ENCODE data around the gene GAS2L1. TPM values are rescaled to one million over a fixed set of nuclear protein-coding genes. Genes with fewer than 3 reads are reported as not detected.
A peak's percentile ranks its signal among the peaks of the same experiment; 100 is the strongest.

The GAS2L1 gene
- total RNA-seq, 4 donors from 2014 or later, result 49.0 to 94.8 (median 85.4) TPM

DNA sequence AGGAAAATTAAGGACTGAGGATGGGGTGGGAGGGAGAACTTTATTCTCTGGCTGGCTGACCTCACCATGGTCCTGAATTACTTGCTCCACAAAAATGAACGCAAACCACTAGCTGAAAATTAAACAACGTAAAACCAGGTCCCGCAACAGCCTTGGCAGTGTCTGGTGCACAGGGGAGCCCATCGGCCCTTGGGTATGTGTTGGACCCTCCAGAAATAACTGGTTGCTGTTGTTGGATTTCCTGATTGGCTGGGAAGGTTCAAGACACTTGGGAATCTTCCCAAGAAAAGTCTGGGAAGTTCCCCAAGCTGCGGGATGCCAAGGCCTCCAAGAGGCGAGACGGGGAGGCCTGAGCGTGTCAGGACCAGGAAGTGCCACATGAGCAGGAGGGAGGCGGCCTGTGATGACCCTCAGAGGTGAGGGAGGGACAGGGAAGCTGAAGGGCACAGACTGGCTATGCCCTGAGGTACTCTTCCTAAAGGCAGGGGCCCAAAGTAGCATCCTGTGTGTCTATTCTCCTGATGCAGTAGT lies 19.4 kb downstream of the GAS2L1 start:
- DNase-seq (ENCODE audit: low spot score in 2 of 2), result no peak
- Histone ChIP-seq H3K9me3 (no peaks in the 10 kb centered on the region), H3K27me3 (no peaks in the 10 kb centered on the region), H3K4me1 (peaks cover 3% of the 10 kb centered on the region), H3K27ac (no peak overlapping the region), H3K4me3 (no peak overlapping the region), H3K36me3 (peaks cover 40% of the 10 kb centered on the region)
- TF ChIP-seq POLR2A (IDR thresholded peaks at IDR 0.05), result no peak
- TF ChIP-seq POLR2AphosphoS5 (IDR thresholded peaks at IDR 0.05), result no peak
- no peak for TF ChIP-seq EP300 (IDR thresholded peaks at IDR 0.05)
- TF ChIP-seq, protein P1, sequence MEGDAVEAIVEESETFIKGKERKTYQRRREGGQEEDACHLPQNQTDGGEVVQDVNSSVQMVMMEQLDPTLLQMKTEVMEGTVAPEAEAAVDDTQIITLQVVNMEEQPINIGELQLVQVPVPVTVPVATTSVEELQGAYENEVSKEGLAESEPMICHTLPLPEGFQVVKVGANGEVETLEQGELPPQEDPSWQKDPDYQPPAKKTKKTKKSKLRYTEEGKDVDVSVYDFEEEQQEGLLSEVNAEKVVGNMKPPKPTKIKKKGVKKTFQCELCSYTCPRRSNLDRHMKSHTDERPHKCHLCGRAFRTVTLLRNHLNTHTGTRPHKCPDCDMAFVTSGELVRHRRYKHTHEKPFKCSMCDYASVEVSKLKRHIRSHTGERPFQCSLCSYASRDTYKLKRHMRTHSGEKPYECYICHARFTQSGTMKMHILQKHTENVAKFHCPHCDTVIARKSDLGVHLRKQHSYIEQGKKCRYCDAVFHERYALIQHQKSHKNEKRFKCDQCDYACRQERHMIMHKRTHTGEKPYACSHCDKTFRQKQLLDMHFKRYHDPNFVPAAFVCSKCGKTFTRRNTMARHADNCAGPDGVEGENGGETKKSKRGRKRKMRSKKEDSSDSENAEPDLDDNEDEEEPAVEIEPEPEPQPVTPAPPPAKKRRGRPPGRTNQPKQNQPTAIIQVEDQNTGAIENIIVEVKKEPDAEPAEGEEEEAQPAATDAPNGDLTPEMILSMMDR (IDR thresholded peaks at IDR 0.05), result no peak
- 30% methylated on average over 9 of the region's 9 CpGs for WGBS

DNA sequence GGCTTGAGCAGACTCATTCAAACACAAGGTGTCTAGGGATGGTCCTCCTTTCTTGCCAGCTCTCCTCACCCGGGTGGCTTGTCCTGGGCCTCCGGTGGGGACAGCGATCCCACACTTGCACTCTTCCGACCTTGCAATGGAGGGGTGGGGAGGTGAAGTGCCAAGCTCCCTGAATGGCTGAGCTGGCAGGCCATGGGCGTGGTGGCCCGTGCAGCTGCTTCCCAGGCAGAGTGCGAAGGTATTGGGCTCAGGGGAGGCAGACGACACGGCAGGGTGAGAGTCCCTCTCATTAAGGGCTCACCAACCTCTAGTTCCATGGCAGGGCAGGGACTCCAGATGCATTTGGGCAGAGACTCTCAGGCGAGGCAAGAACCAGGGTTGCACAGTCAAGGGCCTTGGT lies 20.0 kb downstream of the GAS2L1 start:
- Histone ChIP-seq H3K27ac (no peak overlapping the region), H3K36me3 (peaks cover 46% of the 10 kb centered on the region), H3K4me3 (no peak overlapping the region), H3K4me1 (peaks cover 7% of the 10 kb centered on the region), H3K9me3 (no peaks in the 10 kb centered on the region), H3K27me3 (no peaks in the 10 kb centered on the region)
- TF ChIP-seq, protein P1 (IDR thresholded peaks at IDR 0.05), result no peak
- no peak for DNase-seq (ENCODE audit: low spot score in 2 of 2)
- 93% methylated on average over 10 of the region's 10 CpGs for WGBS

DNA sequence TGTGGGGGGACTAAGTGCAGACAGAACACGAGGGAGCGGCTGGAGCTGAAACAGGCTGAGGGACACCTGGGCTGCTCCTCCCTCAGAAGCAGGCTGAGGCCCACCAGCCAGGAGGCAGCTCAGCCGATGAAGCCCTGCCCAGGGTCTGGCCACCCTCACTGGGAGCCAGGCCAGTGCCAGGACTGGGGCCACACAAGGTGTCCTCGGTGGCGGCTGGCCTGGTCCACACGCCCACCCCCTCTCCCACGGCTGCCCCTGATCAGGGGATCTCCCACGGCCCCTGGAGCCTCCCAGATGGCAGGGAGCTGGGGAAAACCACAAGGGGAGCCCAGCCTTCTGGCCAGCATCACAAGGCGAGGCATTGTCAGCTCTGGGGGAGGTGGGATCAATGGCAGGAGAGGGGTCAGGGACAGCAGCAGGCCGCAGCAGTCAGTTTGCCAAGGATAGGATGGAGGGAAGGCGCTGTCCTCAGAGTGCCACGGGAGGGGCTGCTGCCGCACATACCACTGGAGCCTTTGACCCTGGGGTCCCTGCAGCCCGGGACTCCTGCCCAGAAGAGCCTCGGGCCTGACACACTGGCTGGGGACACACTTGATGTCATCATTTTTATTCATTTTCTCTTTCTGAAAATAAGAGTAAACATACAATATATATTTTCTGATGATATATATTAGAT lies 20.8 kb downstream of the GAS2L1 start:
- no peak for TF ChIP-seq EP300 (IDR thresholded peaks at IDR 0.05)
- TF ChIP-seq, protein P1 (IDR thresholded peaks at IDR 0.05), result no peak
- peaks cover 7% of the 10 kb centered on the region for H3K4me1 ChIP-seq
- H3K9me3 ChIP-seq, result no peaks in the 10 kb centered on the region
- 82% methylated on average over 7 of the region's 15 CpGs for WGBS
- no peak overlapping the region for H3K4me3 ChIP-seq
- no peak overlapping the region for H3K27ac ChIP-seq
- no peaks in the 10 kb centered on the region for H3K27me3 ChIP-seq
- no peak for DNase-seq (ENCODE audit: low spot score in 2 of 2)
- H3K36me3 ChIP-seq, result peaks cover 53% of the 10 kb centered on the region

DNA sequence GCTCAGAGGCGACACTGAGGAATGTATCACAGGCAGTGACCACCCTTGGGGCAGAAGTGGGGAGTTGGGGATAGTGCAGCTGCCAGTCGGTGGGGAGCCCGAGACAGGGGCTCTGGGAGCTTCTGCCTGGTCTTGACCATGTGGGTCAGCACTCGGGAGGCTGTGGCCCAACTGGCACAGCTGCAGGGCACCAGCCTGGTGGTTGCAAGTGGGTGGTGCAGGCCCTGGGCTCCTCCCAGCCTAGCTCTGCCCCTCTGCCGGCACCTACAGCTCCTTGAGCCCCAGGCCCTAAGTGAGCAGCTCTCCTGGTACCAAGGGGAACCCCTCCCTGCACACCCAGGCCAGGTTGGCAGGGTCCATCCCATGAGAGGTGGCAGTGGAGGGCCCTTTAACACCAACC lies 21.6 kb downstream of the GAS2L1 start:
- no peak for DNase-seq (ENCODE audit: low spot score in 2 of 2)
- no peaks in the 10 kb centered on the region for H3K9me3 ChIP-seq
- H3K36me3 ChIP-seq, result peaks cover 61% of the 10 kb centered on the region
- no peak overlapping the region for H3K4me3 ChIP-seq
- H3K27me3 ChIP-seq, result no peaks in the 10 kb centered on the region
- H3K4me1 ChIP-seq, result peaks cover 7% of the 10 kb centered on the region
- TF ChIP-seq POLR2A (IDR thresholded peaks at IDR 0.05), result no peak
- TF ChIP-seq, protein P1 (IDR thresholded peaks at IDR 0.05), result peak in 1 of 2 donors; percentile 13
- WGBS, result 82% methylated on average over 5 of the region's 5 CpGs
- H3K27ac ChIP-seq, result no peak overlapping the region

DNA sequence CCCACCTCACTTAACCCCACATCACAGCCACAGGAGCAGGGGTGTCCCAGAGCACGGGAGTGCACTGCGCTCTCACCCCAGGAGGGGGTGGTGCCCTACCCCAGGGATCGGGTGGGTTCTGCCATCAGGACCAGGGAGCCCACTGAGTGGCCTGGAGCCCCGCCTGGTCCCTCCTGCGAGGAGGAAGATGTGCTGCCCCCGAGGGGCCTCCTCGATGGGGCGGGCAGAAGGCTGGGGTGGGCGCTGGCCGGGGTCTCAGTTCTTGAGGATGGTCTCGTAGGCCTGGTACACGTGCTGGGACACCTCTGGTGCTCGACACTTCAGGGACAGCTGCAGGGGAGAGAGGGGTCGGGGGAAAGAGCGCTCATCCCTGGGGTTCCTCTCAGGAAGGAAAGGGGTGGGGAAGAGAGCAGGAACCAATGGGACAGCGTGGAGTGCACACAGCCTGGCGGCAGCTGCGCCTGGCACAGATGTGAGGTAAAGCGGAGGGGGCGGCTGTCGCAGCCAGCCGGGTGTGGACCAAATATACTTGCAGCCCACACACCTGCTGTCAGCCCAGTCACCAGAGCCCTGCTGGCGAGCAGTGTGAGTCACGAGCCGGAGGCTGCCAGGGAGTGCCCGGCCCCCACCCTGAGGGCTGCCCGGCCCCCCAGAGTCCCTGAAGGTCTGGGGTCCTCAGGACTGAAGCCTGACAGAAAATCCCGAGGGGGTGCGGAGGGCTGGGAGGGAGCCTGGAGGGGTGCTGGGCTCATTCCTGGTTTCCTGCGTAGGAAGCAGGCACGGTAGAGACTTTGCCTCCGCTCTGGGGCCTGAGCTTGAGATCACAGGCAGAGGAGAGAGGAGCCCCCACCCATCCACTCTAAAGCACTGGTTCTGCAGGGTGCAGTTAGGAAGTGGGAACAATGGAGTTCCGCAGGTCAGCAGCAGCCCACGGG lies 22.4 kb downstream of the GAS2L1 start:
- no peak for TF ChIP-seq POLR2A (IDR thresholded peaks at IDR 0.05)
- no peak for TF ChIP-seq EP300 (IDR thresholded peaks at IDR 0.05)
- TF ChIP-seq, protein P1 (IDR thresholded peaks at IDR 0.05), result no peak
- TF ChIP-seq POLR2AphosphoS5 (IDR thresholded peaks at IDR 0.05), result no peak
- H3K9me3 ChIP-seq, result no peaks in the 10 kb centered on the region
- H3K27ac ChIP-seq, result no peak overlapping the region
- peaks cover 7% of the 10 kb centered on the region for H3K4me1 ChIP-seq
- no peak overlapping the region for H3K4me3 ChIP-seq
- WGBS, result 77% methylated on average over 13 of the region's 34 CpGs
- DNase-seq (ENCODE audit: low spot score in 2 of 2), result no peak
- H3K27me3 ChIP-seq, result no peaks in the 10 kb centered on the region
- H3K36me3 ChIP-seq, result peaks cover 68% of the 10 kb centered on the region
